PFSK-1 (cell line): ENCODE results near the gene MRPS16.

Experiments used
- POLR2AphosphoS5 ChIP-seq: IDR thresholded peaks from 2 replicates; pipeline ENCODE4 v1.6.1; 2012; ENCODE audit warnings: low read depth, mild to moderate bottlenecking, control low read depth, low read length, moderate library complexity
- SIN3A ChIP-seq: IDR thresholded peaks from 2 replicates; pipeline ENCODE4 v1.6.1; 2012; ENCODE audit warnings: mild to moderate bottlenecking, low read length, moderate library complexity, borderline replicate concordance; ENCODE audit not compliant: insufficient read depth
- TAF1 ChIP-seq: IDR thresholded peaks from 2 replicates; pipeline ENCODE4 v1.6.1; 2012; ENCODE audit warnings: low read length, control low read depth, borderline replicate concordance; ENCODE audit not compliant: insufficient read depth

DNA sequence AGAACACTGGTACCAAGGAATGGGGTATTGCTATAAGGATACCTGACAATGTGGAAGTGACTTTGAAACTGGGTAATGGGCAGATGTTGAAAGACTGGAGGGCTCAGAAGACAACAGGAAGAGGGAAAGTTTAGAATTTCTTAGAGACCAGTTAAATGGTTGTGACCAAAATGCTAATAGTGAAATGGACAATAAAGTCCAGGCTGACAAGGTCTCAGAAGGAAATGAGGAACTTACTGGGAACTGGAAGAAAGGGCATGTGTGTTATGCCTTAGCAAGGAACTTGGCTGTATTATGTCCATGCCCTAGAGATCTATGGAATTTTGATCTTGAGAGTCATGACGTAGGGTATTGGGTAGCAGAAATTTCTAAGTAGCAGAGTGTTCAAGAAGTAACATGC lies 46.6 kb downstream of the MRPS16 start:
- TF ChIP-seq POLR2AphosphoS5, result no peak
- no peak for TF ChIP-seq SIN3A
- TF ChIP-seq TAF1, result no peak
